ENCODE results near the gene COQ5.

Gene COQ5

GRCh38 chr12:120468325-120468820, 60.6 kb downstream of the COQ5 start:
- Histone ChIP-seq H3K9me3 (no peaks in the 10 kb centered on the region), H3K27me3 (ENCODE audit: low read depth) (no peaks in the 10 kb centered on the region), H3K4me1 (peaks cover 22% of the 10 kb centered on the region), H3K4me3 (peak overlapping the region; percentile 79), H3K36me3 (replicated peaks) (peaks cover 35% of the 10 kb centered on the region)
- DNase-seq (ENCODE audit: low spot score in 2 of 2), result peak in 1 of 2 experiments; percentile 40
- in situ Hi-C loops (cut with MboI; ENCODE audit: low sequenced_read_pairs), result no loop called here

GRCh38 chr12:120467439-120467838, 61.5 kb downstream of the COQ5 start:
- in situ Hi-C loops (cut with MboI; ENCODE audit: low sequenced_read_pairs), result no loop called here
- no peak for DNase-seq (ENCODE audit: low spot score in 2 of 2)
- peaks cover 22% of the 10 kb centered on the region for H3K4me1 ChIP-seq
- H3K4me3 ChIP-seq, result no peak overlapping the region
- H3K36me3 ChIP-seq (replicated peaks), result peaks cover 44% of the 10 kb centered on the region
- no peaks in the 10 kb centered on the region for H3K27me3 ChIP-seq (ENCODE audit: low read depth)
- H3K9me3 ChIP-seq, result no peaks in the 10 kb centered on the region

- Histone ChIP-seq H3K4me1 (peaks cover 22% of the 10 kb centered on the region), H3K27me3 (ENCODE audit: low read depth) (no peaks in the 10 kb centered on the region), H3K9me3 (no peaks in the 10 kb centered on the region), H3K4me3 (no peak overlapping the region), H3K36me3 (replicated peaks) (peaks cover 51% of the 10 kb centered on the region)
- DNase-seq (ENCODE audit: low spot score in 2 of 2), result peak; percentile 67 to 81
- in situ Hi-C loops (cut with MboI; ENCODE audit: low sequenced_read_pairs), result no loop called here
Observed at GRCh38 chr12:120466560-120467315, 62.2 kb downstream of the COQ5 start.

- Histone ChIP-seq H3K36me3 (replicated peaks) (peaks cover 61% of the 10 kb centered on the region), H3K4me3 (no peak overlapping the region), H3K9me3 (no peaks in the 10 kb centered on the region), H3K4me1 (peaks cover 19% of the 10 kb centered on the region), H3K27me3 (ENCODE audit: low read depth) (no peaks in the 10 kb centered on the region)
- DNase-seq (ENCODE audit: low spot score in 2 of 2), result no peak
- in situ Hi-C loops (cut with MboI; ENCODE audit: low sequenced_read_pairs), result no loop called here
Observed at GRCh38 chr12:120465756-120466155, 63.2 kb downstream of the COQ5 start.

- DNase-seq (ENCODE audit: low spot score in 2 of 2), result no peak
- no peak overlapping the region for H3K4me3 ChIP-seq
- no peaks in the 10 kb centered on the region for H3K27me3 ChIP-seq (ENCODE audit: low read depth)
- H3K9me3 ChIP-seq, result no peaks in the 10 kb centered on the region
- H3K4me1 ChIP-seq, result peaks cover 17% of the 10 kb centered on the region
- in situ Hi-C loops (cut with MboI; ENCODE audit: low sequenced_read_pairs), result no loop called here
- H3K36me3 ChIP-seq (replicated peaks), result peaks cover 80% of the 10 kb centered on the region
Observed at GRCh38 chr12:120463712-120464111, 65.2 kb downstream of the COQ5 start.

GRCh38 chr12:120462099-120462640, 66.8 kb downstream of the COQ5 start:
- H3K36me3 ChIP-seq (replicated peaks), result peaks cover 91% of the 10 kb centered on the region
- H3K4me3 ChIP-seq, result no peak overlapping the region
- no peak for DNase-seq (ENCODE audit: low spot score in 2 of 2)
- no peaks in the 10 kb centered on the region for H3K27me3 ChIP-seq (ENCODE audit: low read depth)
- in situ Hi-C loops (cut with MboI; ENCODE audit: low sequenced_read_pairs), result no loop called here
- H3K4me1 ChIP-seq, result peaks cover 12% of the 10 kb centered on the region
- no peaks in the 10 kb centered on the region for H3K9me3 ChIP-seq

- in situ Hi-C loops (cut with MboI; ENCODE audit: low sequenced_read_pairs), result no loop called here
- DNase-seq (ENCODE audit: low spot score in 2 of 2), result no peak
- Histone ChIP-seq H3K4me3 (no peak overlapping the region), H3K27me3 (ENCODE audit: low read depth) (no peaks in the 10 kb centered on the region), H3K36me3 (replicated peaks) (peaks cover 89% of the 10 kb centered on the region), H3K9me3 (no peaks in the 10 kb centered on the region), H3K4me1 (no peaks in the 10 kb centered on the region)
Observed at GRCh38 chr12:120460157-120460556, 68.8 kb downstream of the COQ5 start.

GRCh38 chr12:120457133-120457532, 71.8 kb downstream of the COQ5 start:
- Histone ChIP-seq H3K9me3 (no peaks in the 10 kb centered on the region), H3K27me3 (ENCODE audit: low read depth) (no peaks in the 10 kb centered on the region), H3K4me1 (no peaks in the 10 kb centered on the region), H3K4me3 (no peak overlapping the region), H3K36me3 (replicated peaks) (peaks cover 78% of the 10 kb centered on the region)
- in situ Hi-C loops (cut with MboI; ENCODE audit: low sequenced_read_pairs), result no loop called here
- no peak for DNase-seq (ENCODE audit: low spot score in 2 of 2)

GRCh38 chr12:120455302-120455701, 73.7 kb downstream of the COQ5 start:
- Histone ChIP-seq H3K4me3 (no peak overlapping the region), H3K9me3 (no peaks in the 10 kb centered on the region), H3K4me1 (no peaks in the 10 kb centered on the region), H3K36me3 (replicated peaks) (peaks cover 75% of the 10 kb centered on the region), H3K27me3 (ENCODE audit: low read depth) (no peaks in the 10 kb centered on the region)
- no peak for DNase-seq (ENCODE audit: low spot score in 2 of 2)
- in situ Hi-C loops (cut with MboI; ENCODE audit: low sequenced_read_pairs), result no loop called here

GRCh38 chr12:120453977-120454376, 75.0 kb downstream of the COQ5 start:
- DNase-seq (ENCODE audit: low spot score in 2 of 2), result peak in 1 of 2 experiments; percentile 56
- Histone ChIP-seq H3K4me1 (no peaks in the 10 kb centered on the region), H3K9me3 (no peaks in the 10 kb centered on the region), H3K27me3 (ENCODE audit: low read depth) (no peaks in the 10 kb centered on the region), H3K36me3 (replicated peaks) (peaks cover 75% of the 10 kb centered on the region), H3K4me3 (no peak overlapping the region)
- in situ Hi-C loops (cut with MboI; ENCODE audit: low sequenced_read_pairs), result no loop called here

Data from HAP-1 (cell line).